ENCODE results near the gene FAM9C. TPM values are rescaled to one million over a fixed set of nuclear protein-coding genes. Genes with fewer than 3 reads are reported as not detected.

FAM9C gene
- total RNA-seq, 1 experiment from 2014 or later: not detected

DNA sequence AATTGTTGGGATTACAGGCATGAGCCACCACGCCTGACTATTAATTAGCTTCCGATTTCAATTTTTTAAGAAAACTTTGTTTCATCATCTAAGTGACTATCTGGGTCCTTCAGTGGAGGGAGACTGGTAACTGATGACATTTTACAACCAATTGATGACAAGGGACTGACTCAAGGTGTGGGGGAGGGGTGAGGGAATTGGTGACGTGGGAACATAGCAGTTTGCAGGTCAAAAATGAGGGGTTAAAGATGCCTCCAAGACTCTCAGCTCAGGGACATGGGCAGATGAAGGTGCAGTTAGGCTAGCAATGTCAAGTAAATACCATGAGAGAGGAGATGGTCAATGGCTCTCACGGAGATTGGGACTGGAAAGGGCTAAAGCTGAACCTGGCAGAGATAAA lies 5.7 kb upstream of the FAM9C start:
- Histone ChIP-seq H3K9me3 (ENCODE audit: control insufficient read depth, insufficient read depth, low read depth, low read length) (no peaks in the 10 kb centered on the region), H3K27ac (ENCODE audit: low read length) (no peak overlapping the region; the same call in 1 of the 2 replicates), H3K4me1 (ENCODE audit: control insufficient read depth, insufficient read depth, low read length) (no peaks in the 10 kb centered on the region), H3K4me3 (ENCODE audit: low read depth in 2 of 2, low read length in 2 of 2) (no peak overlapping the region), H3K36me3 (ENCODE audit: control insufficient read depth, insufficient read depth, low read length) (no peaks in the 10 kb centered on the region), H3K27me3 (ENCODE audit: control insufficient read depth, insufficient read depth, low read length) (no peaks in the 10 kb centered on the region)
- DNase-seq (ENCODE audit: low read depth, low spot score) (no peak), ATAC-seq (no peak)
- POLR2A ChIA-PET: no interaction called here
- TF ChIP-seq CTCF (IDR thresholded peaks at IDR 0.05): no peak
- CTCF ChIA-PET: no interaction called here
- in situ Hi-C loops (cut with HindIII; ENCODE audit: low pct_unique_long_range_greater_than_20kb, low sequenced_read_pairs): no loop called here
- intact Hi-C loops (cut with micrococcal nuclease; ENCODE audit: unreplicated experiment): no loop called here
- BruUV-seq (replicated peaks): no TSS peak

DNA sequence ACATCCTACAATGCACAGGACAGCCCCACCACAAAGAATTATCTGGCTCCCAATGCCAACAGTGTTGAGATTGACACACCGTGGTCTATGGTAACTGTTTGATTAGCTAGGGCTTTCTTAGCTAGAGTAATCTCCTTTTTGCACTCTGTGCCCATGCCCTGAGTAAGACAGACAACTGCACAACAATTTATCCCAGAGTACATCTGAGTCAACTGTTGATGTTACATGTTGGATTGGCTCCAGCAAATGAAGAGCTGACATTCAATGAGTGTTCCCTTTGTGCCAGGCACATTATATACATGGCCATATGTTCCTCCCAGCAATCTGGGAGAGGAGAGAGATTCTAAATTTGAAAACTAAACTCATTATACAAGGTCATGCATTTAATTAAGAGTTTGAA lies 3.9 kb upstream of the FAM9C start:
- in situ Hi-C loops (cut with HindIII; ENCODE audit: low pct_unique_long_range_greater_than_20kb, low sequenced_read_pairs) (no loop called here), intact Hi-C loops (cut with micrococcal nuclease; ENCODE audit: unreplicated experiment) (no loop called here)
- Histone ChIP-seq H3K27ac (ENCODE audit: low read length) (no peak overlapping the region), H3K27me3 (ENCODE audit: control insufficient read depth, insufficient read depth, low read length) (no peaks in the 10 kb centered on the region), H3K4me3 (ENCODE audit: low read depth in 2 of 2, low read length in 2 of 2) (no peak overlapping the region), H3K4me1 (ENCODE audit: control insufficient read depth, insufficient read depth, low read length) (no peaks in the 10 kb centered on the region), H3K9me3 (ENCODE audit: control insufficient read depth, insufficient read depth, low read depth, low read length) (no peaks in the 10 kb centered on the region), H3K36me3 (ENCODE audit: control insufficient read depth, insufficient read depth, low read length) (no peaks in the 10 kb centered on the region)
- DNase-seq (ENCODE audit: low read depth, low spot score): no peak
- ChIA-PET POLR2A (no interaction called here), CTCF (no interaction called here)
- ATAC-seq: no peak
- BruUV-seq (replicated peaks): no TSS peak
- no peak for TF ChIP-seq TCF7L2 (IDR thresholded peaks at IDR 0.05; ENCODE audit: low read depth, low read length)
- no peak for TF ChIP-seq CTCF (IDR thresholded peaks at IDR 0.05)
- TF ChIP-seq SIN3A (IDR thresholded peaks at IDR 0.05; ENCODE audit: borderline replicate concordance, insufficient read depth, low read depth, low read length): no peak
- no peak for TF ChIP-seq POLR2AphosphoS5 (IDR thresholded peaks at IDR 0.05; ENCODE audit: low read depth, low read length)
- TF ChIP-seq REST (IDR thresholded peaks at IDR 0.05; ENCODE audit: insufficient read depth in 1 of 2, low read depth in 2 of 2, low read length in 1 of 2): no peak

- POLR2A ChIA-PET: no interaction called here
- no TSS peak for BruUV-seq (replicated peaks)
Measured at GRCh38 chrX:13047759-13048158, 3.3 kb upstream of the FAM9C start.

More at GRCh38 chrX:13047759-13048158, 3.3 kb upstream of the FAM9C start:
- TF ChIP-seq TCF7L2 (IDR thresholded peaks at IDR 0.05; ENCODE audit: low read depth, low read length) (no peak), REST (IDR thresholded peaks at IDR 0.05; ENCODE audit: insufficient read depth in 1 of 2, low read depth in 2 of 2, low read length in 1 of 2) (no peak), SIN3A (IDR thresholded peaks at IDR 0.05; ENCODE audit: borderline replicate concordance, insufficient read depth, low read depth, low read length) (no peak), POLR2AphosphoS5 (IDR thresholded peaks at IDR 0.05; ENCODE audit: low read depth, low read length) (no peak), CTCF (IDR thresholded peaks at IDR 0.05) (no peak)
- DNase-seq (ENCODE audit: low read depth, low spot score) (no peak), ATAC-seq (no peak)
- in situ Hi-C loops (cut with HindIII; ENCODE audit: low pct_unique_long_range_greater_than_20kb, low sequenced_read_pairs): no loop called here
- H3K4me1 ChIP-seq (ENCODE audit: control insufficient read depth, insufficient read depth, low read length): no peaks in the 10 kb centered on the region
- CTCF ChIA-PET: no interaction called here
- no peak overlapping the region for H3K27ac ChIP-seq (ENCODE audit: low read length)
- no peaks in the 10 kb centered on the region for H3K27me3 ChIP-seq (ENCODE audit: control insufficient read depth, insufficient read depth, low read length)
- no peaks in the 10 kb centered on the region for H3K36me3 ChIP-seq (ENCODE audit: control insufficient read depth, insufficient read depth, low read length)
- no peaks in the 10 kb centered on the region for H3K9me3 ChIP-seq (ENCODE audit: control insufficient read depth, insufficient read depth, low read depth, low read length)
- intact Hi-C loops (cut with micrococcal nuclease; ENCODE audit: unreplicated experiment): no loop called here
- no peak overlapping the region for H3K4me3 ChIP-seq (ENCODE audit: low read depth in 2 of 2, low read length in 2 of 2)
